ENCODE results near the gene HEXB. TPM values are rescaled to one million over a fixed set of nuclear protein-coding genes. Genes with fewer than 3 reads are reported as not detected.
"Not testable (repeated sequence)": the region's sequence is repeated elsewhere in the genome, so short reads cannot be mapped to it uniquely, and the experiment has no call there.

The HEXB gene
- total RNA-seq, 4 donors from 2014 or later: 26.7 to 76.4 (median 62.1) TPM

DNA sequence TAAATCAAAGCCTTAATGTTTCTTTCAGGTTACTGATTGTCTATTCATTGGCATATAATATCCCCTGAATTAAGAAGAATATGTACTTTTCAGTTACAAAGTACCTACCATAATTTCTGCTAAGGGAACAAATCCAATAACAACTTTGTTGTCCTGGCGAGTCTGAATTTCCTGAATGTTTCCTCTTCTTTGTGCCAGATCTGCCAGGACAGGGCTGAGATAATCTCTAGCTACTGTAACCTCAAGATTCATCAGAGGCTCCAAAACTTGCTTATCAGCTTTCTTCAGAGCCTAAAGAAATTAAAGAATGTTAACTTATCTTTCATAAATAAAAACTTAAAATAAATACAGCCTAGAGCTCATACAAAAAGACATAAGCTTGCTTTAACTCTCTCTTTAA lies 37.2 kb downstream of the HEXB start:
- H3K27me3 ChIP-seq: no peaks in the 10 kb centered on the region
- no peaks in the 10 kb centered on the region for H3K9me3 ChIP-seq
- WGBS, 2 donors: 41 to 67% methylated on average over 1 of the region's 1 CpG
- H3K27ac ChIP-seq: no peak overlapping the region
- intact Hi-C loops (cut with DNase I): no loop called here
- H3K4me1 ChIP-seq: no peaks in the 10 kb centered on the region
- H3K4me3 ChIP-seq: no peak overlapping the region
- no peak for DNase-seq
- TF ChIP-seq POLR2A (IDR thresholded peaks at IDR 0.05): no peak
- no peak for TF ChIP-seq CTCF (IDR thresholded peaks at IDR 0.05)
- peaks cover 5 to 98% (median 15%) of the 10 kb centered on the region in 3 donors for H3K36me3 ChIP-seq

DNA sequence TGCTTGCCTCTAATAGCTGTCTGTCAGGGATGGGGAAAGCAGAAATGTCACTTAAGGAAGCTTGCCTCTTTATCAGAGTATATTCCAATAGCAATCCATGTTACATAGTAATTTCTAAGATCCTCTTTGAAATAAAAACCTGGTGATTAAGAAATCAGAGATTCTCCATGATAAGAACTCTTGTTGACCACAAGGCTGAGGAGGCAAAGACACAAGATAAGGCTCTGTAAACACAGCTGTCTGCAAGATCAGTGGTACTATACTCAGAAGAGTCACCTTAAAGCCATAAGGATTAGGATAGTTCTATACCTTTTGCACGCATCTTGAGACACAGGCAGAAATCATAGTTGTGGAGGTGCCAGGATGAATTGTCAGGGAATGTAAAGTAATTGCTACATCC lies 40.3 kb downstream of the HEXB start:
- Histone ChIP-seq H3K36me3 (peaks cover 0 to 100% (median 15%) of the 10 kb centered on the region in 3 donors), H3K27ac (no peak overlapping the region), H3K27me3 (no peaks in the 10 kb centered on the region), H3K4me1 (no peaks in the 10 kb centered on the region), H3K9me3 (no peaks in the 10 kb centered on the region), H3K4me3 (no peak overlapping the region)
- intact Hi-C loops (cut with DNase I): no loop called here
- no peak for DNase-seq
- WGBS, 2 donors: 82 to 88% methylated on average over 1 of the region's 1 CpG
- TF ChIP-seq CTCF (IDR thresholded peaks at IDR 0.05) (no peak), POLR2A (IDR thresholded peaks at IDR 0.05) (no peak)

DNA sequence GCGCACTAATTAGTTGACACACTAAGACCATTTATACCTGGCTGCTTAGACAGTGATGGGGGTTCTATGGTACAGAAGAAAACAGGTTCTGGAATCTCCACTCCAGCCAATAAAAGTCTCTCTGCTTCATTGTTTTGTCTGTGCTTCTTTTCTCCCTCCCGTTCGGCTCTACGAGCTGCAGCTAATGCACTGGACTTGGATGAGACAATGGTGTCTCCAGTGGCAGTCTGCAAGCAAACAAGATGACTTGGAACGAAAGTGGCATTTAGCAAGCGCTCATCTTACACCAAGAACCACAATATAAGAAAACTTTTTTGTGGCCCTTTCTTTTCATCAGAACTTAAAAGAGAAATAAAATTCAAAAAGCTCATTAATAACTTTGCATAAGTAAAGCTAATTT lies 51.7 kb downstream of the HEXB start:
- WGBS, 2 donors: 92 to 94% methylated on average over 6 of the region's 6 CpGs
- H3K27ac ChIP-seq: no peak overlapping the region
- TF ChIP-seq POLR2A (IDR thresholded peaks at IDR 0.05) (no peak), CTCF (IDR thresholded peaks at IDR 0.05) (no peak)
- DNase-seq: no peak
- H3K4me3 ChIP-seq: no peak overlapping the region
- no peaks in the 10 kb centered on the region for H3K4me1 ChIP-seq
- intact Hi-C loops (cut with DNase I): no loop called here
- peaks cover 3 to 95% (median 3%) of the 10 kb centered on the region in 3 donors for H3K36me3 ChIP-seq
- no peaks in the 10 kb centered on the region for H3K9me3 ChIP-seq
- no peaks in the 10 kb centered on the region for H3K27me3 ChIP-seq

GRCh38 chr5:74738406-74738805 lies 53.4 kb downstream of the HEXB start:
- peaks cover 3 to 95% (median 3%) of the 10 kb centered on the region in 3 donors for H3K36me3 ChIP-seq
- intact Hi-C loops (cut with DNase I): no loop called here
- TF ChIP-seq POLR2A (IDR thresholded peaks at IDR 0.05) (no peak), CTCF (IDR thresholded peaks at IDR 0.05) (no peak)
- H3K4me3 ChIP-seq: no peak overlapping the region
- DNase-seq: no peak
- no peaks in the 10 kb centered on the region for H3K27me3 ChIP-seq
- H3K27ac ChIP-seq: no peak overlapping the region
- H3K9me3 ChIP-seq: no peaks in the 10 kb centered on the region
- 93 to 95% methylated on average over 4 of the region's 4 CpGs for WGBS, 2 donors
- H3K4me1 ChIP-seq: no peaks in the 10 kb centered on the region

DNA sequence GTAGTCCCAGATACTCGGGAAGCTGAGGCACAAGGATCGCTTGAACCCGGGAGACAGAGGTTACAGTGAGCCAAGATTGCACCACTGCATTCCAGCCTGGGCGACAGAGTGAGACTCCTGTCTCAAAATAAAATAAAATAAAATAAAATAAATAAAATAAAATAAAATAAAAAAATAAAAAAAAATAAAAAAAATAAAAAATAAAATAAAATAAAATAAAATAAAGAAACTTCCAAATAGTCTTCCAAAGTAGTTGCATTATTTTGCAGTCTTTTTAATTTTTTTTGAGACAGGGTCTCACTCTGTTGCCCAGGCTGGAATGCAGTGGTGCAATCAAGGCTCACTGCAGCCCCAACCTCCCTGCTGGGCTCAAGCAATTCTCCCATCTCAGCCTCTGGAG lies 63.7 kb downstream of the HEXB start:
- DNase-seq; intact Hi-C loops (cut with DNase I); H3K9me3 ChIP-seq; H3K27me3 ChIP-seq; H3K4me1 ChIP-seq; H3K27ac ChIP-seq; H3K4me3 ChIP-seq: not testable (repeated sequence)
- H3K36me3 ChIP-seq: peaks cover 6 to 97% (median 8%) of the 10 kb centered on the region in 3 donors
- 100% methylated on average over 4 of the region's 4 CpGs for WGBS, 2 donors

GRCh38 chr5:74761241-74761640 lies 76.2 kb downstream of the HEXB start:
- TF ChIP-seq CTCF (IDR thresholded peaks at IDR 0.05): no peak
- no peak for TF ChIP-seq POLR2A (IDR thresholded peaks at IDR 0.05)
- Histone ChIP-seq H3K9me3 (peaks cover 0 to 2% (median 0%) of the 10 kb centered on the region in 3 donors), H3K27ac (no peak overlapping the region), H3K27me3 (no peaks in the 10 kb centered on the region), H3K36me3 (peaks cover 0 to 63% (median 5%) of the 10 kb centered on the region in 3 donors), H3K4me3 (no peak overlapping the region), H3K4me1 (peaks cover 10 to 56% (median 17%) of the 10 kb centered on the region in 3 donors)
- intact Hi-C loops (cut with DNase I): no loop called here
- 55 to 65% methylated on average over 1 of the region's 1 CpG for WGBS, 2 donors
- no peak for DNase-seq
